Hematopoietic multipotent progenitor cell treated with erythropoietin and hydrocortisone succinate and interleukin-3 and kit ligand, for 4 days (in vitro differentiated cells): ENCODE results near the gene TRIOBP.
"Not testable (repeated sequence)": the region's sequence is repeated elsewhere in the genome, so short reads cannot be mapped to it uniquely, and the experiment has no call there.

Experiments
- DNase-seq: peaks from one replicate; pipeline ENCODE4 v3.0.0-alpha.2; 2015

Gene TRIOBP

DNA sequence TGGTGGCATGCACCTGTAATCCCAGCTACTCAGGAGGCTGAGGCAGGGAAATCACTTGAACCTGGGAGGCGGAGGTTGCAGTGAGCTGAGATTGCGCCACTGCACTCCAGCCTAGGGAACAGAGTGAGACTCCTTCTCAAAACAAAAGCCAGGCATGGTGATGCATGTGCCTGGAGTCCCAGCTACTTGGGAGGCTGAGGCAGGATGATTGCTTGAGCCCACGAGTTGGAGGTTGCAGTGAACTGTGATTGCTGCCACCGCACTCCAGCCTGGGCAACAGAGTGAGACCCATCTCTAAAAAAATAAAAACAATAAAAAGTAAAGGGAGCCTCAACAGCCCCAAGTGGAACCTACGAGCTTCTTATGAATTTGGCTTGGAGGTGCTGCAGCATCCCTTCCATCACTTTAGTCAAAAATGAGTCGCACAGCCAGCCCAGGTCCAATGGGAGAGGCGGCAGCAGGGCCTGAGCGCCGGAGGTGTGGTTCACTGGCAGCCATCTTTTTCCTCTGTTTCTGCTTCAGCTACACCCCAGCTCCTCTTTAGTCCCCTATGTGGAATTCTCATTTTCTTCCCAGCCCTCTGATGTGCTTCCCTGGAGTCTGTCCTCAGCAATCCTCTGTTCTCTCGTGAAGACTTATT, 81.6 kb downstream of the TRIOBP start:
- no peak for DNase-seq

DNA sequence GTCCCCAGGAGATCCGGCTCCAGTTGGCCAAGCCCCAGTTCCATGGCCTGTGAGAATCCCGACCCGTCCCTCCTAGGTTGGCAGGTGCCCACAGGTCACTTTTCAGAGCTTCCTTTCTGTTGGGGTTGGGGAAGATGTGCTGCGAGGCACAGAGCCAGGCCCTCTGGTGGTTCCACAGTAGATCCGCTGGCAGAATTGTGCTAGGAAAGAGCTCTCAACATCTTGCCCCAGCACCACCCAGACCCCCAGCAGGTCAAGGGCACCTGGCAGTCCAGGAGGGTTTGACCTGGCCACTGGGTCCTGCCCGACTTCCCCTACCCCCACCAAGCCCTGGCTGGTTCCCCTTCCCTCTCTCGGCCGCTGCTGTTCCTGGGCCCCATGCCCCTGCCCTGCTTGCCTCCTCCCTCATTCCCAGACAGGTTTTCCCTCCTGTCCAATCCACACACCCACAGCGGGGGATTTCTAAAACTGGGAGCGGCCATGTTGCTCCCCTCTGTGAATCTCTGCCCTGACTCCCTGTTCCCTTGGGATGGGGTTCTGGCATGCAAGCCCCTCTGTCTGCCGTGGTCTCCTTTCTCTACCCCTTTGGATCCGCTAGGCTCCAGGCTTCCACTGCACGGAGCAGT, 84.7 kb downstream of the TRIOBP start:
- DNase-seq = peak; percentile 37

DNA sequence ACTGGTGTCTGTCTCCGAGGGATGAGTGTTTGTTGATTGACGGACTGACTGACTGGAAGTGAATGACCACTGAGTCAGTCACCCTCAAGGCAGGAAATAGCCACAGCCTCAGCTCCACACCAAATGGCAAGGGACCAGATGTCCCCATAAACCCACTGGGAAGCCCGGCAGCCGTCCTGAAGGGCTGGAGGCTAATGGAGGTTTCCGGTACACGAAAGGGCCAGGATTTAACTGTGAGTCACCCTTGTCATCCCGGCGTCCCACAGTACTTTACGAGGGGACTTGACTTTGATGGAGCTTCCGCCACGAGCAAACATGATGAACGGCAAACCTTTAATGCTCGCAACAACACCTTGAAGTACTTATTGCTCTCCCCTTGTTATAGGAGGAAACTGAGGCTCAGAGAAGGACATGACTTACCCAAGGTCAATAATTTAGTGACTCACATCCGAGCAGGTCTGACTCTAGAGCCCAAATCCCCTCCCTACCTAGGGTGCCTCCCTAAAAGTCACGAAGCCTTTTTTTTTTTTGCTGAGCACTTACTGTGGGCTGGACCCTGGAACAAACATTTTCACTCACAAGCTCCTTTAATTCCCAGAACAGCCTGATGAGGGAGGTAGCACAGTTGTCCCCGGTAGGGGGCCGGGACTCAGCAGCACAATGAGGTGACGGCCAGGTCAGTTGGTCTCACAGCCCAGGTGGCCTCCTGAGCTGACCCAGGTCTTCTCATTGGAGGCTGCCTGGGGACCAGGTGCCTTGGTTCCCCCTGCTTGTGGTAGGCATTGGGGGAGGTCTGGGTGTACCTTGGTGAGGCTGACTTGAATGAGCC, 85.7 kb downstream of the TRIOBP start:
- DNase-seq = no peak

DNA sequence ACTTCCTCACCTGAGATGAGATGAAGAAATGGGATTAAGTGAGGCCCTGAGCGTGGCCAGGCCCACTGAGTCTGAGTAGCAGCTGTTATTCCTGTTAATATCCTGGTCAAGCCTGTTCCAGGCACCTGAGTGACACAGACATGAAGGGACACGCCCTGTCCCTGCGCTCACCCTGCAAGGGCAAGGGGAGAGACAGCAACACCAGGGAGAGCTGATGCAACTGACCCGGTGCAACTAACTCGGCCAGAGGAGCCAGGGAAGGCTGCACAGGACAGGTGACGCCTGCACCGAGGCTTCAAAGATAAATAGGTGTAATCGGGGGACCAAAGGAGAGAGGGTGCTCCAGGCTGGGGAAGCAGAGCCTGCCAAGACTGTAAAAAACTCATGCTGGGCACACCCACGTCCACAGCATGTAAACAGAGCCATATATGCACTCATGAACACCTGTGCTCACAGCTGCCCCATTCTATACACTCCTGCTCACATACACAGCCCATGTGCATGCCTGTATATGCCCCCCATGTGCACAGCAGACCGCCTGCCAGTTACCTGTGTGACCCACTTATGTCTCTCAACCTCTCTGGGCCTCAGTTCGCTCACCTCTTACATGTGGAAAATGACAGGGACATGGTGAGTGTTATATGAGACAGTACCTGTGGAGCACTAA, 88.1 kb downstream of the TRIOBP start:
- DNase-seq = no peak

DNA sequence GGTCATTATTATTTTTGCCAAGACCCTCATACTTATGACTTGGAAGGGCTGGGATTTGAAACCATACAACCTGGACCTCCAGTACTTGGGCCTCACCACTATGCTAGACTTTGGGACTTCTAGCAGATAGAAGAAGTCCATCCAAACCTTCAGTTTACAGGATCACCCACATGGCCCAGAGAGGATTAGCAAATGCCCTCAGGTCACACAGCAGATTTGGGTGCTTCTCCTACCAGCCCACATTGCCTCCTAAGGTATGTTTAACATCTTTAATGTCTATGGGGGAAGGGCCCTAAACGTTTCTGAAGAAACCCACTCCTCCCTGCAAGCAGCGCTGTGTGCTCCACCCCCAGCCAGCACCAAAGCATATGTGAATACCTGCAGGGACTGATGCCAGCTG, 93.4 kb downstream of the TRIOBP start:
- DNase-seq = no peak

DNA sequence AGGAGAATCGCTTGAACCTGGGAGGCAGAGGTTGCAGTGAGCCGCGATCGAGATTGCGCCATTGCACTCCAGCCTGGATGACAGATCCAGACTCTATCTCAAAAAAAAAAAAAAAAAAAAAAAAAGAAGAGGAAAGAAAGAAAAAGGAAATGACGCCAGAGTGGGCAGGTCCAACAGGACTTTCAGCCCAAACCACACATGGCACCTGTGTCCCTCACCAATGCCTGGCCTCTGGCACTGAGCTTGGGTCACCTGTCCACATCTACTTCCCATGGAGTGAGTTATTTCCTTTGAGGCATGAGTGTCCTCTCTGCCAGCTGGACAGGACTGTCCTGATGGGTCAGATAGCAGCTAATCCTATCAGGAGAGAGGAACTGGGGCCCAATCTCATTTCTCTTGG, 95.6 kb downstream of the TRIOBP start:
- DNase-seq = no peak

DNA sequence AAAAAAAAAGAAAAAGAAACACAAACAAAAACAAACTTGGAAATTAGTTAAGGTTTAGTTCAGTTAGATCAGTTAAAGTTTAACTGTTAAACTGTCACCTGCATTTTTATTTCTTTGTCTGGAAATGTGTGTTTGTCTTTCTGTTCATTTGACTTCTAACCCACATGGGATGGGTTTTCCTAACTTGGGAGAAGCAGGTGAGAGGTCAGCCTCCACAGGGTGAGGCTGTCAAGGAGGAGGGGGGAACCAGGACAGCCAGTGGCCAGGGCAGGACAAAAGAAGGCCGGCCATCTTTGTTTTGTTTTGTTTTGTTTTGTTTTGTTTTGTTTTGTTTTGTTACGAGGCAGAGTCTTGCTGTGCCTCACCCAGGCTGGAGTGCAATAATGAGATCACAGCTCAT, 97.5 kb downstream of the TRIOBP start:
- no peak for DNase-seq

DNA sequence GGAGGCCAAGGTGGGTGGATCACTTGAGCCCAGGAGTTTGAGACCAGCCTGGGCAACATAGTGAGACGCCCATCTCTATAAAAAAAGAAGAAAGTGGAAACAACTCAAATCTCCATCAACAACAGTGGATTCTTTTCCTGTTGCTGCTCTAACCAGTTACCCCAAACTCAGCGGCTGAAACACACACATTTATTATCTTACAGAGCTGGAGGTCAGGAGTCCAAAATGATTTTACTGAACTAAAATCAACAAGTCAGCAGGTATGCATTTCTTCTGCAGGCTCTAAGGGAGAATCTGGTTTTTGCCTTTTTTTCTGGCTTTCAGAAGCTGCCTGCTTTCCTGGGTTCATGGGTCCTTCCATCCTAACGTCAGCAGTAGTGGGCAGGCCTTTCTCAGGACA, 99.2 kb downstream of the TRIOBP start:
- no peak for DNase-seq

DNA sequence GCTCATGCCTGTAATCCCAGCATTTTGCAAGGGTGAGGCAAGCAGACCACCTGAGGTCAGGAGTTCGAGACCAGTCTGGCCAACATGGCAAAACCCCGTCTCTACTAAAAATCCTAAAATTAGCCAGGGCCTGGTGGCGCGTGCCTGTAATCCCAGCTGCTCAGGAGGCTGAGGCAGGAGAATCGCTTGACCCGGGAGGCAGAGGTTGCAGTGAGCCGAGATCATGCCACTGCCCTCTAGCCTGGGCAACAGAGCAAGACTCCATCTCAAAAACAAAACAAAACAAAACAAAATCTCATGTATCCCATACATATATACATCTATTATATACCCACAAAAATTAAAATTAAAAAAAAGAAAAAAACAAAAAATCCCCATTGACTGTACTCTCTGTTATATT, 100.4 kb downstream of the TRIOBP start:
- not testable (repeated sequence) for DNase-seq

DNA sequence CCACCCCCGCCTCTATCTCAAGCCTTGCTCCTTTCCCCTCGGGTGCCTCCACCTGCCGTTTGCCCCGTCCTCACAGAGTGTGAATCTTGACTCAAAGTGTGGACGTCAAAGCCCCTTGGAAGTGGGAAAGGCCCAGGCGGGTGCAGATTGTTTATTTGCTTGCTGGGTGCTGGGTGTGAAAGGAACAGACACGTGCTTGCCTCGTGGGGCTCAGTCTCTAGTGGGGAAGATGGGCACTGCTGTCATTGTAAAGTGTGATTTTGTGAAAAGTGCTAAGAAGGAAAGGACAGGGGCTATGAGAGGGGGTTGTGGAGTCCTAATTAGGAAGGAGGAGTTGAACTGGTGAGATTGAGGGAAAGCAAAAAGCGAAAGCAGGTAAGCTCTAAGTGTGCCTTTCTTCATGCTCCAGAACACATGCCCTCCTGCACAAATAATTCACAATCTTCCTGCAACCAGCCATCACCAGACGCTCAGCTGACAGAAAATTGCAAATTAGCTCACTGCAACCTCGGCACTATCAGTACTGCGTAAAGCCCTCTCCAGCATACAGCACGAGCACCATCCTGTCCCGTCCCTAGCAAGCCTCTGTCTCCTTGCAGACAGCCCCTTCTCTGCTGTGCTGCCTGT, 101.1 kb downstream of the TRIOBP start:
- DNase-seq = no peak

DNA sequence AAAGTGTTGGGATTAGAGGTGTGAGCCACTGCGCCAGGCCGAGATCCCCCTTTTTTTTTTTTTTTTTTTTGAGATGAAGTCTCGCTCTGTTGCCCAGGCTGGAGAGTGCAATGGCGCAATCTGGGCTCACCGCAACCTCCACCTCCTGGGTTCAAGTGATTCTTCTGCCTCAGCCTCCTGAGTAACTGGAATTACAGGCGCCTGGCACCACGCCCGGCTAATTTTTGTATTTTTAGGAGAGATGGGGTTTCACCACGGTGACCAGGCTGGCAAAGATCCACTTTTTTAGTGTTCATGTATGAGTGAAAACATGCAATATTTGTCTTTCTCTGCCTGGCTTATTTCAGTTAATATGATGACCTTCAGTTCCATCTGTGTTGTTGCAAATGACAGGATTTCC, 103.1 kb downstream of the TRIOBP start:
- not testable (repeated sequence) for DNase-seq

DNA sequence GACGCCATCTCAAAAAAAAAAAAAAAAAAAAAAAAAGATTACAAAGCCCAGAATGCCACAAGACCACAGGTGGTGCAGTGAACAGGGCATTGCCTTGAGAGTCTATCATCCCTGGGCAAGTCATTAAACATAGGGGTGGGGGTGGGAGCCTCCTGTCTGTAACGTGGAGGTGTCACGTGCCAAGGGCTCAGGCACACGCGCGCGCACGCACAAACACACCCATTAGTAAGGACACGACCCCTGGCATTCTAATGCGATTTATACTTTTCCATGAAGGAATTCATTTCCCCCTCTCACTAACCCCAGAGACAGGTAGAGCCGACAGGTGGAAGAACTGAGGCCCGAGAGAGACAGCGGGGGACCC, 105.1 kb downstream of the TRIOBP start:
- peak; percentile 57 for DNase-seq

DNA sequence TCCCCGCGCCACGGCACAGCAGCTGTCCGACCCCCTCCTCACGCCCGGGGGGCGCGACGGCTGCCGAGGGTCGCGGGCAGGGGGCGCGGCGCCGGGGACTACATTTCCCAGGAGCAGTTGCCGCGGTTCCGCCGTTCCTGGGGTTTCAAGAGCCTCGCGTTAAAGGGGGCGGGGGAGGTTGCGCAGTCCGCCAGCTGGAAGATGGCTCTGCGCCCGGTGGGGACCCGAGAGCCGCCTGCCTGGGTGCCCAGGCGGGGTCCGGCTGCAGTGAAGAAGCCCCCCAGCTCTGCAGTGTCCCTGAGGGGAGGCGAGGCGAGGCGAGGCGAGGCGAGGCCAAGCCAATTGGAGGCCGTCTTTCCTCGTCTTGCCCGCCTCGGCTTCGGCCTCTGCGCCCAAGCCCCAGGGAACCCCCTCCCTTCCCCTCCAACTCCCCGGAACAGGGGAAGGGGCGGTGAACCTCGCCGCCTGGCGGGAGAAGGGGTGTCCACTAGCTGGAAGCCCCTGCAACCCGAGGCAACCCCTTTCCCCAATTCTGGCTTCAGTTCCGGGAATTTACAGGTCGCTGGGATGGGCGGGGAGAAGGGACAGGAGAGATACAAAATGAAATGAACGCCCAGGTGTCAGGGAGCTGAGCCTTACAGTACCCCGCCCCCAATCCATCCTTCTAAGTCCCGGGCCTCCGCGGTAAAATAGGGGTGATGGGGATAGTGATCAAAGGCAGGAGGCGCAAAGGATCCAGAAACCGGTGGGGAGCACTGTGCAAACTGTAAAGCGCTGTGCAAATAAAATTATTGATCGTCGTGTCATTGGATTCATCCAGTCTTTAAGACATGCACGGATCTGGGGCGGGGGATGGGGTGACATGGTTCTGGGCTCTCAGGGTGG, 105.7 kb downstream of the TRIOBP start:
- peak; percentile 80 for DNase-seq

DNA sequence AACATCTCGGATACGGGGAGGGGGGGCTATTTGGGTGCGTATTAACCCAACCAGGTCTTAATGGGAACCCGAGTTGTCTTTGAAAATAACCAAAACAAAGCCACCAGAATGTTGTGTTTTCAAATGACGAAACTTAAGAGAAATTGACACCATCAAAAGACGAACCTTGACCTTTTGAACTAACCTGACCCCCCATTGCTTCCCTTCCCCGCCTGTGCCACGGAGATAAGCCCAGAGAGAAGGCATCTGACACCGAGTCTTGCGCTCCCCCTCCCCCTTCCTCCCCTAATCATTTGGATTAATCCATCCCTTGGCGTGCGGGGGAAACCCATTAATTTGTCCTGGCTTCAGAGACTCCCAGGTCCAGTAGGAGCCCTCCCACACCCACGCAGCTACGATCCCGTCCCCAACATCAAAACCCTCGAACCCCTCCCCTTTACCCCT, 106.4 kb downstream of the TRIOBP start:
- DNase-seq = peak; percentile 94

DNA sequence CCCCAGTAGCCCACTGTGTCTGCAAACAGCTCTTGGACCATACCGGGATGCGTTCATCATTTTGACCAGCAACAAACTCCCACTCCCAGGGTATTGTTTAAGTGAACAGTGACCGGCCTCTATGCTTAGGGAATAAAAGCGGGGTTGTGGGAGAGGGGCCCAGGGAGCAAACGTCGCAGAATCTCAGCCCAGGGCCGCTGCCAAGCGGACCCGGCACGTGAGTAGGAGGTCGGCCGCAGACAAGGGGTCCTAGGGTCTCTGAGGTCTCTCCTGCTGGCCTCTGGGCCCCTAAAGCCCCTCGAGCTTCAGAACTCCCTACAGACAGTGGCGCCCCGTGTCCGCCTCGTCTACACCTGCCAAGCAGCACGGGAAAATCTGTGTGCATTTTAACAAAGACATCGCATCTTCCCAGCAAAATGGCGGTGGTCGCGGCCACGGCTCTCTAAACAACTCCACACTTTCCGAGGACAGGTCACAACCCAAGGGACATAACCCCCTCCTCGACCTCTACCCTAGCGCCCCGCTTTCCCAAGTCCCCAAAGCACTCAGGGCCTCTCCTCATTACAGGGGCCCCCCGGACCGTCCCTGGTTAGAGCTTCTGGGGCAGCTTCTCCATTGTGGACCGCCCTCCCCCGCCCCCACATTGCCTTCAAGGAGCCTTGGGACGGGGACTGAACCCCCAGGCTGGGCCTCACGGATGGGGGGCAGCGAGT, 106.9 kb downstream of the TRIOBP start:
- DNase-seq = no peak

DNA sequence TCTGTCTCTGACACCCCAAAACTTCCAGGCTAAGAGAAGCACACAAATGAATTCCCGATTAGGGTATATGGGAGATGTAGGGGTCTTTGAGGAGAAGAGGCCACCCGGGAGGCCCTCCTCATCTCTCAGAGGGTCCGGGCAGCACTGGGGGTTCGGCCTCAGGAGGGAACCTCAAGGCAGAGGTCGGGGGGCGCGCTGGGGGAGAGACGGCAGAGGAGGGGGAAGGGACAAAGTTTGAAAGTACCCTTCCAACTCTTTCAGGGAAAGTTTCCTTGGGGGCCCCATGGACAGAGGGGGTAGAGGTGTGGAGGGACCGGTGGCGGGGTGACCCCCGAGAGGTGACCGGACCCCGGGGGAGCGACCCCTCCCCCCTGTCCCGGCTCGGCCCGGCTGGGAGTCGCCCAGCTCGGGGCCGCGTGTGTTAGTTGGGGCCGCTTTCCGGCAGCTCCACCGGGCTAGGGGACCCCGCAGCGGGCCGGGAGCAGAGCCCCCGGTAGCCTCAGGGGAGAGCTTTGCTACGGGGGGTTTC, 107.6 kb downstream of the TRIOBP start:
- DNase-seq = no peak

DNA sequence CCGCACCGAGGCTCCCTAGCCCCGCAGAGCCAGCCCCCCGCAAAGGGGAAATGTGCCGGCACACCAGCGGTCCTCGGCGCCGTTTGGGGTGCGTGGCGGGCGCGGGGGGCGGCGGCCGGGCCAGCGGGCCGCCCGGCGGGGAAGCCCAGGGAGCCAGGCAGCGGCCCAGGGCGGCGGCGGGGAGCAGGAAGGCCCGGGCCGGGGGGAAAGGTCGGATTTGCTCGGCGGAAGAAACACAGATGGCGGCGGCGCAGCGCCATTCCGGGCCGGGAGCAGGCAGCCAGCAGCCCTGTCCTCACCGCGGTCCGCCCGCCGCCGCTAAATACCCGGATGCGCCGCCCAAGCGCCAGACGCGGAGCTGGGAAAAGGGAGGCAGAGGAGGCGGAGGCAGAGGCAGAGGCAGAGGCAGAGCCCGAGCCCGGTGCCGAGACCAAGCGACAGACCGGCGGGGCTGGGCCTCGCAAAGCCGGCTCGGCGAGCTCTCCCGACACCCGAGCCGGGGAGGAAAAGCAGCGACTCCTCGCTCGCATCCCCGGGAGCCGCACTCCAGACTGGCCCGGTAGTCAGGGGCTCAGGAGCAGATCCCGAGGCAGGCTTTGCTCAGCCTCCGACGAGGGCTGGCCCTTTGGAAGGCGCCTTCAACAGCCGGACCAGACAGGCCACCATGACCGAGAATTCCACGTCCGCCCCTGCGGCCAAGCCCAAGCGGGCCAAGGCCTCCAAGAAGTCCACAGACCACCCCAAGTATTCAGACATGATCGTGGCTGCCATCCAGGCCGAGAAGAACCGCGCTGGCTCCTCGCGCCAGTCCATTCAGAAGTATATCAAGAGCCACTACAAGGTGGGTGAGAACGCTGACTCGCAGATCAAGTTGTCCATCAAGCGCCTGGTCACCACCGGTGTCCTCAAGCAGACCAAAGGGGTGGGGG, 108.3 kb downstream of the TRIOBP start:
- DNase-seq = peak; percentile 84

DNA sequence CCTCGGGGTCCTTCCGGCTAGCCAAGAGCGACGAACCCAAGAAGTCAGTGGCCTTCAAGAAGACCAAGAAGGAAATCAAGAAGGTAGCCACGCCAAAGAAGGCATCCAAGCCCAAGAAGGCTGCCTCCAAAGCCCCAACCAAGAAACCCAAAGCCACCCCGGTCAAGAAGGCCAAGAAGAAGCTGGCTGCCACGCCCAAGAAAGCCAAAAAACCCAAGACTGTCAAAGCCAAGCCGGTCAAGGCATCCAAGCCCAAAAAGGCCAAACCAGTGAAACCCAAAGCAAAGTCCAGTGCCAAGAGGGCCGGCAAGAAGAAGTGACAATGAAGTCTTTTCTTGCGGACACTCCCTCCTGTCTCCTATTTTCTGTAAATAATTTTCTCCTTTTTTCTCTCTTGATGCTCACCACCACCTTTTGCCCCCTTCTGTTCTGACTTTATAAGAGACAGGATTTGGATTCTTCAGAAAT, 109.0 kb downstream of the TRIOBP start:
- peak; percentile 27 for DNase-seq

DNA sequence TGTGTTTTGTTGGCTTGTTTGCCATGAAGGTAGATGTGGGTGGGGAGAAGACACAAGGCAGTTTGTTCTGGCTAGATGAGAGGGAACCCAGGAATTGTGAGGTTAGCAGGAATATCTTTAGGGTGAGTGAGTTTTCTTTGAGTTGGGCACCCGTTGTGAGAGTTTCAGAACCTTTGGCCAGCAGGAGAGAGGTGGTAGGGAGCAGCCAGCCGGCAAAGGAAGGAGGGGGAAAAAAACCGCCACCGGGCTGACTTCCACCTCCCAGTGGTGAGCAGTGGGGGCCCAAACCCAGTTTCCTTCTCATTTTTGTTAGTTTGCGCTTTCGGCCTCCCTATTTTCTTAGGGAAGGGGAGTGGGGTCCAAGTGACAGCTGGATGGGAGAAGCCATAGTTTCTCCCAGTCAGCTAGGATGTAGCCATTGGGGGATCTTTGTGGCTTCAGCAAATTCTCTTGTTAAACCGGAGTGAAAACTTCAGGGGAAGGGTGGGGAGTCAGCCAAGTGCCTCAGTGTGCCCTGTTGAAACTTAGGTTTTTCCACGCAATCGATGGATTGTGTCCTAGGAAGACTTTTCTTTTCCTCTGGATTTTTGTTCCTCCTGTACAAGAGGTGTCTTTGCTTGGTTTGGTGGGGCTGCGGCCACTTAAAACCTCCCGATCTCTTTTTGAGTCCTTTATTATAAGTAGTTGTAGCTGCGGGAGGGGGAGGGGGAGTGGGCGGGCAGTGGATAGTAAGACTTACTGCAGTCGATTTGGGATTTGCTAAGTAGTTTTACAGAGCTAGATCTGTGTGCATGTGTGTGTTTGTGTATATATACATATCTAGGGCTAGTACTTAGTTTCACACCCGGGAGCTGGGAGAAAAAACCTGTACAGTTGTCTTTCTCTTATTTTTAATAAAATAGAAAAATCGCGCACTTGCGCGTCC, 109.8 kb downstream of the TRIOBP start:
- peak; percentile 74 for DNase-seq
